AML-193 (cell line): ENCODE measurements around the gene REN.

Experiments
- DNase-seq, 2 experiments: peaks; one replicate each; lab custom pipeline; 2025; lab: John Stamatoyannopoulos, UW

Gene REN

GRCh38 chr1:204153667-204154066, 12.5 kb downstream of the REN start:
- DNase-seq: no peak

GRCh38 chr1:204152310-204153044, 13.7 kb downstream of the REN start:
- no peak for DNase-seq

- no peak for DNase-seq
These were observed 14.4 kb downstream of the REN start, which contains the start of gene ETNK2 for GRCh38 chr1:204151552-204152309. Gene ETNK2 (minus strand): TSS chr1:204152044. CDS start chr1:204151852, 192 bp downstream.

- DNase-seq: no peak
These were observed 15.2 kb downstream of the REN start for GRCh38 chr1:204150702-204151551.

- DNase-seq: no peak
These were observed 16.2 kb downstream of the REN start for GRCh38 chr1:204149635-204150565.

- no peak for DNase-seq
These were observed 17.0 kb downstream of the REN start for GRCh38 chr1:204149107-204149506.

- no peak for DNase-seq
These were observed 18.4 kb downstream of the REN start for GRCh38 chr1:204147406-204148383.

GRCh38 chr1:204146965-204147364, 19.2 kb downstream of the REN start:
- no peak for DNase-seq

GRCh38 chr1:204146309-204146708, 19.8 kb downstream of the REN start:
- no peak for DNase-seq

GRCh38 chr1:204145033-204145504, 21.1 kb downstream of the REN start:
- no peak for DNase-seq

- no peak for DNase-seq
These were observed 22.7 kb downstream of the REN start for GRCh38 chr1:204143276-204144041.

- no peak for DNase-seq
These were observed 23.8 kb downstream of the REN start for GRCh38 chr1:204142032-204142974.

- no peak for DNase-seq
These were observed 25.0 kb downstream of the REN start for GRCh38 chr1:204141131-204141530.

- no peak for DNase-seq
These were observed 26.2 kb downstream of the REN start for GRCh38 chr1:204139952-204140351.

- no peak for DNase-seq
These were observed 27.0 kb downstream of the REN start for GRCh38 chr1:204139088-204139487.

- no peak for DNase-seq
These were observed 29.3 kb downstream of the REN start for GRCh38 chr1:204136814-204137213.

GRCh38 chr1:204134103-204134502, 32.0 kb downstream of the REN start:
- no peak for DNase-seq

GRCh38 chr1:204132718-204133117, 33.4 kb downstream of the REN start:
- DNase-seq: no peak
